Fibroblast of skin of left quadriceps (primary cell): Measurements from ENCODE around the gene TNNI3K.

Source experiments
- DNase-seq, 2 experiments: peaks; one replicate each; pipeline ENCODE4 v3.0.0-alpha.2; 2013; ENCODE audit warnings: low read depth in 2 of 2

The TNNI3K gene

GRCh38 chr1:74392186-74392585 is 157.0 kb downstream of the TNNI3K start:
- no peak for DNase-seq

GRCh38 chr1:74392840-74393239 is 157.7 kb downstream of the TNNI3K start:
- DNase-seq: no peak

GRCh38 chr1:74395571-74395970 is 160.4 kb downstream of the TNNI3K start:
- no peak for DNase-seq

- DNase-seq: no peak
These were observed 161.3 kb downstream of the TNNI3K start for GRCh38 chr1:74396462-74396861.

GRCh38 chr1:74396933-74397332 is 161.7 kb downstream of the TNNI3K start:
- no peak for DNase-seq

GRCh38 chr1:74399249-74399648 is 164.1 kb downstream of the TNNI3K start:
- DNase-seq: no peak

GRCh38 chr1:74402873-74403272 is 167.7 kb downstream of the TNNI3K start:
- no peak for DNase-seq

GRCh38 chr1:74403606-74404005 is 168.4 kb downstream of the TNNI3K start:
- DNase-seq: no peak

GRCh38 chr1:74406759-74407158 is 171.6 kb downstream of the TNNI3K start:
- DNase-seq: no peak

- no peak for DNase-seq
These were observed 172.7 kb downstream of the TNNI3K start for GRCh38 chr1:74407902-74408301.

GRCh38 chr1:74412244-74412643 is 177.1 kb downstream of the TNNI3K start:
- no peak for DNase-seq

- no peak for DNase-seq
These were observed 180.7 kb downstream of the TNNI3K start for GRCh38 chr1:74415935-74416334.

GRCh38 chr1:74419611-74420010 is 184.4 kb downstream of the TNNI3K start:
- no peak for DNase-seq

- DNase-seq: no peak
These were observed 185.3 kb downstream of the TNNI3K start for GRCh38 chr1:74420467-74420866.

GRCh38 chr1:74422421-74423292 is 187.5 kb downstream of the TNNI3K start:
- DNase-seq: no peak

- no peak for DNase-seq
These were observed 188.3 kb downstream of the TNNI3K start for GRCh38 chr1:74423471-74423870.

GRCh38 chr1:74425676-74426075 is 190.5 kb downstream of the TNNI3K start:
- DNase-seq: no peak

GRCh38 chr1:74426208-74426937 is 191.2 kb downstream of the TNNI3K start:
- no peak for DNase-seq

GRCh38 chr1:74427681-74428080 is 192.5 kb downstream of the TNNI3K start:
- peak in 1 of 2 experiments; percentile 12 for DNase-seq

- DNase-seq: no peak
These were observed 194.4 kb downstream of the TNNI3K start for GRCh38 chr1:74429580-74429979.

GRCh38 chr1:74430342-74430934 is 195.3 kb downstream of the TNNI3K start:
- no peak for DNase-seq

GRCh38 chr1:74431531-74431930 is 196.3 kb downstream of the TNNI3K start:
- DNase-seq: no peak

- no peak for DNase-seq
These were observed 197.1 kb downstream of the TNNI3K start for GRCh38 chr1:74432325-74432724.
